ENCODE results near the gene PID1.

GRCh38 chr2:229096409-229097066, 174.5 kb downstream of the PID1 start:
- TF ChIP-seq CTCF (IDR thresholded peaks at IDR 0.05; ENCODE audit: low read depth, low read length), result no peak
- no peak for TF ChIP-seq POLR2A (IDR thresholded peaks at IDR 0.05; ENCODE audit: extremely low read depth, insufficient read length)

Measured in NB4 (cell line).